GM18517 (cell line): ENCODE measurements around the gene EYS.
"Not testable (repeated sequence)": the region's sequence is repeated elsewhere in the genome, so short reads cannot be mapped to it uniquely, and the experiment has no call there.

Source experiments
- ATAC-seq: cut with Tn5 transposase; IDR thresholded peaks from one replicate; pipeline ENCODE4 v1.9.1; 2021; ENCODE audit warnings: mild to moderate bottlenecking, moderate library complexity; ENCODE audit not compliant: unreplicated experiment

The EYS gene

GRCh38 chr6:65113581-65113980 is 593.4 kb downstream of the EYS start:
- no peak for ATAC-seq

DNA sequence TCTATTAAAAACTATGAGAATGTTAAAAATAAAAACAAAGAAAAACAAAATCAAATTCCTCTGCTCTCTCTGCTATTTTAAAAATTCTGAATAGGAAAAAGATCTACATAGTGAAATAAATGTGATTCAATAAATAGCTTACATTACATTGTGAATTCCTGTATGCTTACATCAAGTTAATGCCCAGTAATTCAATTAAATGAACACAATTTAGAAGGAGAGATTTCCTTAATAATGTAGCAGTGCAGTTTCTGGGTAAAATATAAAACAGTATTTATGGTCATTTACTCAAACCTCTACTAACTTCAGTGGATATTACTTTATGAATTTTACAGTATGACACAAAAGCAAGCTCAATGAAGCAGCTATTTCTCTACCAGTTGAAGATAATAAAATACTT is 594.6 kb downstream of the EYS start:
- no peak for ATAC-seq

- no peak for ATAC-seq
These were observed 597.0 kb downstream of the EYS start for GRCh38 chr6:65110031-65110430.

DNA sequence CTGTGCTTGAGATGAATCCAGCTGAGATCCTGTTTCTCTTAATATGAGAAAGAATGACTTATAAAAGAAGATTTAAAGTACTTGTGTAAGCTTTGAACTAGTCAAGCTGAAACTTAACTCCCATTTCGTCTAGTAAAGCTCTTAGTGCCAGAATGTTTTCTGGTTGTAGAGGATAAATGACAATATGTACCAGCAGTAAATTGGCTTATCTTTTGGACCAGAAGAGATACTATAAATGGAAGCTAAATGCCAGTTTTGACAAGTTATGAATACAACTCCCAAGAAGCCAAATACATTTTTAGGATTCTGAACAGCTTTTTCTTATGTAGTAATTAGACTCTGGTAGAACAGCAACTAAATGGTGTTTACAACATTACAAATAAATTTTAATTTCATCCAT is 608.7 kb downstream of the EYS start:
- ATAC-seq: no peak

GRCh38 chr6:65091561-65091960 is 615.5 kb downstream of the EYS start:
- ATAC-seq: no peak

- ATAC-seq: no peak
These were observed 618.5 kb downstream of the EYS start for GRCh38 chr6:65088575-65088974.

DNA sequence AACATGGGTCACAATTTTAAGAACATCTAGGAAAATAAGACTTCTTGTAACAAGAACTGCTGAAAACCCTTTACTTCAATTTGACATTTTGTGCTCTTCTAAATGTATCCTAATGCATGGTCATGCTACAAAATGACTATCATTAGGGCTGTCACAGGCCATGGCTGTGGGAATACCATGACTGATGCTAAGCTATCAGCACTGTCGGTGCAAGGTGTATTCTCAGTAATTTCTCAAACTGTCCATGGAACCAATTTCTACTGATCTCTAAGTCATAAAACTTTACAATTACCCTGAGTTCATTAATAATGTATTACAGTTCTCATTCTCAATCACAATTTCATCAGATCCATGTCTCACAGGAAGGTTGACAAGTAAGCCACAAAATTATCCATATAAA is 625.3 kb downstream of the EYS start:
- ATAC-seq: no peak

DNA sequence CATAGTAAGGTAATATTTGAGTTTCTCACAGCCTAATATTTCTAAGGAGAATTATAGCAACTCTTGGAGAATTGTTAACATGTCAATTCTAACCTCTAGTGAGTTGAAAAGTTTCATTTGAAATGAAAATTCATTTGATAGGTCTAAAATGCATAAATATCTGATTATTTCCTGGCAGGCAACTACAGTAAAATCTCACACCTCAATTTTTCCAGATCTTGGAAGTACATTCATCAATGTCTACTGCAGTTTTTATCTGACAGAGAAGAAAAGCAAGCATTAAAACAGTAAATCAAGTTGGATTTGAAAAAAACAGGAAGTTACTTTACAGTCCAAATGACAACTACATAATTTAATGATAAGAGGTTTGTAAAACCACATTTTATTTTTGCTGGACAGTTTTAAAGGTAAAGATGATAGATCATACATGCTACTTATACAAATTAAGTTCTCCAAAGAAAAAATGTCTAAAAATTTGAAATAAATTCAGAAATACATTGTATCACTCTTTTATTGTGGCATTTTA is 631.3 kb downstream of the EYS start:
- no peak for ATAC-seq

- no peak for ATAC-seq
These were observed 634.5 kb downstream of the EYS start for GRCh38 chr6:65072500-65072899.

DNA sequence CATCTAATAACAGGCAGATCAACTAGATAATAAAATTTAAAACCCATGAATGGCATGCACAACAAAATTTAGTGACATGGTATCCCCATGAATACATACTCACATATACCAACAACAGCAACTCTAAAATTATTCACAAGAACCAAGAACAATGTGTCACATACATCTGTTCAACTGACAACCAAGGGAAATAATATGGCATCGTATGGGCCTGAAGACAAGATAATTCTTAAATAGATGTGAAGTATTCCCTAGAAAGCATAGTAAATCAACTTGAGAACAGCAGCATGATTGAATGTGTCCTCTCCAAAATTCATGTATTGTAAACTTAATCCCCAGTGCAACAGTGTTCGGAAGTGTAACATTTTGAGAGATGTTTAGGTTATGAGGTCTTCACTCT is 635.5 kb downstream of the EYS start:
- ATAC-seq: no peak

DNA sequence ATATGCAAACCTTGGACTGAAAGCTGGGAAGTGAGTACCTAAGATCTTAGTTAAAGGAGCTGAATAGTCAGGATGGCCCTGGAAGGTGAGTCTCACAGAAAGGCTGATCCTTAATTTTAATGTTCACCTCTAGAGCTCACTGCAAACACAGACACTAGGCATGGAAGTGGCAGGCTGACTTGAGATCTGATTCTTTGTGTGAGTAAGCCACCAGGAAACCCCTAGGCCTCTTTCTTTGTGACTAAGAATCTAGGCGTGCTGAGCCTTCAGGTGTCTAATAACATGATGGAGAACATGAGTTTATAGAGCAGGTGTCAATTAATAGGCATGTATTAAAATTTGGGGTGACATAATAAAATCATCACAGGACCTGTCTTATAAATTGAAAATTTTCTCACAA is 642.2 kb downstream of the EYS start:
- ATAC-seq: no peak

DNA sequence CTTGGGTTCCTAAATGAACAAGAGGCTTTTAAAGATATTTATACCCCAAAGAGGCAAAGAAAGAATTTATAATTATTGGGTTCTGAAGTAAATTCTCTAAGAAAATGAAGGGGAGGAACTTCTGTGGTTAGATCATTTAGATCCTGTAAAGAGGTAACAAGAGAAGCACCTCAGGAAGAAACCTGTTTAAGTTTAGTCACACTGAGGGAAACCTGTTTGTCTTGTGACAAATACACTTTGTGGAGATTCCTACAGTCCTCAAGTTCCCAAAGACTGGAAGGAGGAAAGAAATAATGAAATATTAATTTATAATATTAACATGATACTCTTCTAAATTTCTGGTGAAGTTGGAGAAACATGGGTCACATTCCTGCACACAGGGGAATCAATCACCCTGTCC is 647.5 kb downstream of the EYS start:
- no peak for ATAC-seq

DNA sequence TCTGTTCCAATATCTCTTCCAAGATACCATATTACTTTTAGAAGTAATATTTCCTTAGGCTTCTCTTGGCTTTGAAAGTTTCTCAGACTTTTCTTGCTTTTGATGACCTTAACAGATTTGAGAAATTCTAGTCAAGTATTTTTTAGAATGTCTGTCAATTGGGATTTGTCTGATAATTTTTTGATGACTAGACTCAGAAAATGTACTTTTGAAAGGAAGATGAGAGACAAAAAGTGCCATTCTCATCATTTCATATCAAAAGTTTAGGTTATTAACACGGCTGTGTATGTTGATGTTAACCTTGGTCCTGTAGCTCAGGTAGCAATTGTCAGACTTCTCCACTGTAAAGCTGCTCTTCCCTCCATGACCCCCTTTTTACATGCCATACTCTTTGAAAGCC is 651.5 kb downstream of the EYS start:
- no peak for ATAC-seq

GRCh38 chr6:65052626-65053025 is 654.4 kb downstream of the EYS start:
- no peak for ATAC-seq

DNA sequence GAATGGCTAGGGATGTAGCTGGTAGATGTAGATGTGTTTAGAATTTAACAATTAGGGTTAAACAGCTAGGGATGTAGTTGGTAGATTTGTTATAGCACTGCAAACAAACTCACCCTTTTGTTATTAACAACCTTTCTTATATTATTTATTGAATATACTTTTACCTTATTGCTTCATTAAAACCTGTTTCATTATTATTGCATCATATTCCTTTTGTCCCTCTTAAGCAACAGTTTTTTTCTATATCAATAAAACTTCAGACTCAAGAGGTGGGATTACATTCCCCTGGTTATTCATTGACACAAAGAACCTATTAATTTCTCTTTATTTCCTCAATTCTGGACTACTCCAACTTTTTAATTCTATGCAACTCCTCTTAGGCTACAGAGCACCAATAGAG is 661.2 kb downstream of the EYS start:
- no peak for ATAC-seq

DNA sequence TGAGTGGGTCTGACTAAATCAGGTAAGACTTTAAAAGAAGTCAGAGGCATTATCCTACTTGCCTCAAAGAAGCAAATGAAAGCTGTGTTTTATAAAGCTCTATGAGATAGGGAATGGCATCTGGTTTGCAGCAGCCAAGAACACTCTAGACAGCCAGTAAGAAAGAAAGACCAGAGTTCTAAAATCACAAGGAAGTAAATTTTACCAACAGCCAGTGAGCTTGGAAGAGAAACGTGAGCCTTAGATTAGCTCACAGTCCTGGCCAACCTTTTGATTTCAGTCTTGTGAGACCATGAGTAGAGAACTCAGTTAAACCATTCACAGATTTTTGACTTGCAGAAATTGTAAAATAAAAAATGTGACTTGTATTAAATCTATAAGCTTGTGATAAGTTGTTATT is 693.0 kb downstream of the EYS start:
- no peak for ATAC-seq

GRCh38 chr6:65006788-65007187 is 700.2 kb downstream of the EYS start:
- ATAC-seq: no peak

- ATAC-seq: no peak
These were observed 702.7 kb downstream of the EYS start for GRCh38 chr6:65004283-65004682.

GRCh38 chr6:65002882-65003281 is 704.1 kb downstream of the EYS start:
- not testable (repeated sequence) for ATAC-seq

- ATAC-seq: no peak
These were observed 706.2 kb downstream of the EYS start for GRCh38 chr6:65000815-65001214.

DNA sequence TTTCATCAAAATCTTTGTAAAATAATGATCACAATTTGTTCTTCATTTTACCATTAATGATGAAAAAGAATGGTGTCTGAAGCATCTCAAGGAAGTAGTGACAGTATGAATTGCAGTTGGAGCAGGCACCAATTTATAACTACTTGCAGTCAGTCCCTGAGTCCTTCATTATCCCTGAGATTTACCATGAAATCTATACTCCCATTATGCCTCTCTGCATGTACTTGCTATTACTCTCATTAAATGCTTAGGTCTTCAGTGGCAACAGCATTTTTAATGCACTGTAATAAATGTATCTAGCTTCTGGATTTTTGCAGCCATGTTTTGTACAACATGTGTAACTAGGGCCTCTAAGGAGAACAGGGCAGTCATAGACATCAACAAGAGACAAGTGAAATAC is 708.8 kb downstream of the EYS start:
- no peak for ATAC-seq

GRCh38 chr6:64996301-64996700 is 710.7 kb downstream of the EYS start:
- no peak for ATAC-seq

DNA sequence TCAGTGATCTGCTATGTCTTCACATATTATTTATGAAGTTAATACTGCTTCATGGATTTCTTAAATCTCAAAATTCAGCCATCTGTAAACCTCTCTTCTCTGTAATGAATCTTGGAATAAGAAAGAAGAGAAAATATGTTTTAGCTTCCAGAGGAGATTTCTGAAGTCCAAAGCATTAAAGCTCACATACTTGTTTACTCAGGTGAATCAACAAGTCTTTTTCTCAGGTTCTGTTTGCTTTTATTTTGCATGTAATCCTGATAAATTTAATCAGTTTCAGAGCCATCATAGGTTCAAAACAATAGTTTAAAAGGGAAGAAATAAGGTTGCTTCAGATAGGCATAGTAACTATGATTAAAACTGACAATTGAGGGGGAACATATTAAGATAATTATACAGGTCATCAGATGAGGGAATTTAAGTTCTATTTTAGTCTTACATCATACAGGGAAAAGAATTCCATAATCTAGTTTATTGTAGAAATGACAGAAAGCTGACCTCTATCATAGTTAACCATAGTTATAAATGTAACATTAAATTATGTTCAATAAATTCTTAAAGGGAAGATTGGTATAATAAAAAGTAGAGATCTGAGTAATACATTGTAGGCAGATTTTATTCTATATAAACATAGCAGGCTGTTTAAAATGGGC is 716.2 kb downstream of the EYS start:
- no peak for ATAC-seq
